ENCODE data around the gene KRTAP10-7.
"Not testable (repeated sequence)": the region's sequence is repeated elsewhere in the genome, so short reads cannot be mapped to it uniquely, and the experiment has no call there.

Gene KRTAP10-7

DNA sequence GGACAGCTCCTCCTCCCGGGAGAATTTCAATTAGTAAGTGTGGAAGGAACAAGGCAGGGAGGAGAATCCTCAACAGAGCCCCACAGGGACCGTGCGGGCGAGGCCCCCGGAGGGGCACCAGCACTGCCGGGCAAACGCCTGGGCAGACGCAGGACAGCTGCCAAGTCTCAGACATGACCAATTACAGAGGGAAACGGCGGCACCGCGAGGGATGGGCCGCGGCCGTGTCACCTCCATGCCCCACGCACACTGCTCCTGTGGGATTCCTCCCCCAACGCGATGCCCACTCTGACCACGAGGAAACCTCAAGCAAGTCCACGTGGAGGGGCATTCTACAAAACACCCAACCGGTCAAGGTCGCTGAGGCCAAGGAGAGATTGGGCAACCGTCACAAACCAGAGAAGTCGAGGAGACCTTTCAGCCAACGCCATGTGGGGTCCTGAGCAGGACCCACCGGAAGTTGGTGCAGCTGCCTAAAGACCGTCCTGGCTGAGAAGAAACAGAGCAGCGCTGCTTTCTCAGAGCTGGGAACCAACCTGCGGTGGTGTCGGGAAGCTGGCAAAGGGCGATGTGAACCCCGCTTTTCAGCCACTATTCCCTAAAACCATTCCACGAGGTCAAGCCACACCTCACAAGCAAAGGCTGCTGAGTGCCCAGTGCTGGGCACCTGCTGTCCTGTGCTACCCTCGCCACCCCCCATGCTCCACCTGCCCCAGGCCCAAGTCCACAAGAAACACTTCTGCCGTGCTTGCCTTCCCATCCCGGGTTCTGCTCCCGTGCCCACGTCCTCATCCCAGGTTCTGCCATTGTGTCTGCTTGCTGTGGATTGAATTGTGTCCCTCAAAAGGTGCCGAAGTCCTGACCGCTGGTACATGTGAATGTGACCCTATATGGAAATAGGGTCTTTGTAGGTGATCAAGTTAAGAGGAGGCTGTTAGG lies 28.3 kb upstream of the KRTAP10-7 start:
- no peak for DNase-seq

DNA sequence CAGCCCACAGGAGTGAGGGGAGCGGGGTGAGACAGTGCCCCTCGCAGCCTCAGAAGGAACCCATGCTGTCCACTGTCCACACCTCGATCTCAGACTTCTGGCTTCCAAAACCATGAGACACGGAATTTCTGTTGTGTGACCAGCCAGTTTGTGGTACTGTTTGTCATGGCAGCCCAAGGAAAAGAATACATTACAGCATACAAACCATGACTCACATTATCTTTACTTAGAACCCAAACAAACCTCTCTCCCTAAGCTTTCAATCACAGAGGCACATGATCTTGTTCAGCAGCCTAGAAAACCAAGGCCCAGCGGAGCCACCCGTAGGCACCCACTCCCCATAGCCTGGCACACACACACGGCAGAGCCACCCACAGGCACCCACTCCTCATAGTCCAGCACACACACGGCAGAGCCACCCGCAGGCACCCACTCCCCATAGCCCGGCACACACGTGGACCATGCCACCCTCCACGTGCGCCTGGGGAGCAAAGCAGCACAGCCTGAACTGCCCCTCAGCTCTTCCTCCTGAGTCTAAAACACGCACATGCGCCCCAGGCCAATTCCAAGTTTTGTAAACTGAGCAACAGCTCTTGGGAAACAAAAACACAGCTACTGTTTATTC lies 27.3 kb upstream of the KRTAP10-7 start:
- no peak for DNase-seq

DNA sequence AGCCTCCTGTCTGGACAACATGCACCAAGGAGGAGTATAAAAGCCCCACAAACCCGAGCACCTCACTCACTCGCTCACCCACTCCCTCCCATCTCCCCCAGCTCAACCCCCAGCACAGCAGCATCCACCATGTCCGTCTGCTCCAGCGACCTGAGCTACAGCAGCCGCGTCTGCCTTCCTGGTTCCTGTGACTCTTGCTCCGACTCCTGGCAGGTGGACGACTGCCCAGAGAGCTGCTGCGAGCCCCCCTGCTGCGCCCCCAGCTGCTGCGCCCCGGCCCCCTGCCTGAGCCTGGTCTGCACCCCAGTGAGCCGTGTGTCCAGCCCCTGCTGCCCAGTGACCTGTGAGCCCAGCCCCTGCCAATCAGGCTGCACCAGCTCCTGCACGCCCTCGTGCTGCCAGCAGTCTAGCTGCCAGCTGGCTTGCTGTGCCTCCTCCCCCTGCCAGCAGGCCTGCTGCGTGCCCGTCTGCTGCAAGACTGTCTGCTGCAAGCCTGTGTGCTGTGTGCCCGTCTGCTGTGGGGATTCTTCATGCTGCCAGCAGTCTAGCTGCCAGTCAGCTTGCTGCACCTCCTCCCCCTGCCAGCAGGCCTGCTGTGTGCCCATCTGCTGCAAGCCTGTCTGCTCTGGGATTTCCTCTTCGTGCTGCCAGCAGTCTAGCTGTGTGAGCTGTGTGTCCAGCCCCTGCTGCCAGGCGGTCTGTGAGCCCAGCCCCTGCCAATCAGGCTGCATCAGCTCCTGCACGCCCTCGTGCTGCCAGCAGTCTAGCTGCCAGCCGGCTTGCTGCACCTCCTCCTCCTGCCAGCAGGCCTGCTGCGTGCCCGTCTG lies 26.6 kb upstream of the KRTAP10-7 start, which contains the start of gene KRTAP10-4:
TSS of gene KRTAP10-4 (plus strand) at position 100 of the 827 bp plus-strand sequence. CDS start at position 130, 30 bp downstream.
- DNase-seq = not testable (repeated sequence)

GRCh38 chr21:44574457-44575306 lies 25.7 kb upstream of the KRTAP10-7 start:
- DNase-seq = no peak

GRCh38 chr21:44575307-44576024 lies 24.9 kb upstream of the KRTAP10-7 start:
- DNase-seq = no peak

DNA sequence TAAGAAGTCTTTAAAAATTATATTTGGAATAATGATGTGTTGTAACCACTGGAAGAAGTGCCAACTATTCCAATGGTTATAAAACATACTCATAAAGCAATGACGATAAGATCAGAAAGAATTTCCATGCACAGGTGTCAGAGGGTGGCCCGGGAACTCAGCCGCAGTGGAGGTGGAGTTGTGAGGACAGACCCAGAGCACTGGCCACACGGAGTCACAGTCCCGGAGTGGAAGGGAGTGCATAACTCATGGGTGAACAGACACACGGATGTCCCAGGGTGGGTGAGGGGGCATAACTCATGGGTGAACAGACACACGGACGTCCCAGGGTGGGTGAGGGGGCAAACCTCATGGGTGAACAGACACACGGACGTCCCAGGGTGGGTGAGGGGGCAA lies 24.4 kb upstream of the KRTAP10-7 start:
- no peak for DNase-seq

DNA sequence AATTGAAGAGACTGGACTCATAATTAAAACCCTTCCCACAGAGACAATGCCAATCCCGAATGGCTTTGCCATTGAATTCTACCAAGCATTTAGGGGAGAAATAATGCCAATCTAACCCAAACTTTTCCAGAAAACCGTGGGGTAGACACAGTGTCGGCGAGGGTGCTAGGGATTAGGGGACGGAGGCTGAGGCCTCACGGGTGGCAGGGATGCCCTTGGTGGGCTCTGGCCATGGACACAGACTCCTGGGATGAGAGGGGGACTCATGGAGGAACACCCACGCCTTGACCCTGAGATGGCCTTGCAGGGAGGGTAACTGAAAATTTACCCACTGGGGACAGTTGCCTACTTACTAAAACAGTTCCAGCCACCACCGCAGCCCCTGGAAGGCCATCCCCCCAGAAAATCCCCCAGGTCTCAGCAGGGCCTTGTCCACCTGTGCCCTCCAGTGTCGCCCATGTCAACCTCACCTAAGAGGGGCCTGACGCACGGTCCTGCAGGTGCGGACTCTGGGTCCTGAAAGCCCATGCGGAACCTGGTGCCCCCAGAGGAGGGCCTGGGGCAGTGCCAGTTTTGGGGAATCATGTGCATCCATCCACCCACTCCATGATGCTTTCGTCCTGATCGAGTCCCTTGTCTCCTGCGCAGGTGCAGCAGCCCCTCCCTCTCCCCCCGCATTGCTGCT lies 21.9 kb upstream of the KRTAP10-7 start:
- DNase-seq = no peak

DNA sequence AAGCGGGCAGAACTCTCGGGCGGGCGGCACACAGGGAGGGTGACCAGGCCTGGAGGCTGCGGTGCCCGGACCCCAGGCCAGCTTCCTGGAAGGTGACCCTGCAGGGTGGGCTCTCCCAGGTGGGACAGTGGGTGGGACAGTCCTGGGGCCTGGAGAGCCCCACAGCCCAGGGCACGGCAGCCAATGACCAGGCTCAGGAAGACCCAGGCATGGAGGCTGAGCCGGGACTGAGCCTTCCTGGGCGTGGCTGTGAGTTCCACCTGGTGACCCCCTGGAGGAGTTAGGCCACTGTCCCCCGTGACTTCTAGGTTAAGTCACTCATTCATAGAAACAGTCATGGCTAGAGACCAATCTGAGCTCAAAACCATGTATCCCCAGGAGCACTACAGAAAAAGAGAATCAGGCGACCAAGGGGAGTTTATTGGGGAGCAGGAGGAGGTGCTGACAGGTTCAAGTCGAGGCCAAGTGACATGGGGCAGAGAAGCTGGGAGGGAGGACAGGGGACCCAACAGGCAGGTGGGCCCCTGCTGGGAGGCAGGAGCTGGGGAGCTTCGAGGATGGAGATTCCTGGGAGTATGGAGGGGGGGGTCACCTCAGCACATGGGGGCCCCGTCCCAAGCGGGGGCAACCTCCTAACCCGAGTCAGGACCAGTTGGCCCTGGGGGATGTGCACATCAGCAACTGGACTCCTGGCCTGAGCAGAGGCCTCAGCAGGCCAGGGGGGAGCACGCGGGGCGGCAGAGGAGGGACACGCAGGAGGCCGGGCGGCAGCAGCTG lies 21.2 kb upstream of the KRTAP10-7 start:
- no peak for DNase-seq

GRCh38 chr21:44579833-44580144 lies 20.6 kb upstream of the KRTAP10-7 start:
- no peak for DNase-seq

DNA sequence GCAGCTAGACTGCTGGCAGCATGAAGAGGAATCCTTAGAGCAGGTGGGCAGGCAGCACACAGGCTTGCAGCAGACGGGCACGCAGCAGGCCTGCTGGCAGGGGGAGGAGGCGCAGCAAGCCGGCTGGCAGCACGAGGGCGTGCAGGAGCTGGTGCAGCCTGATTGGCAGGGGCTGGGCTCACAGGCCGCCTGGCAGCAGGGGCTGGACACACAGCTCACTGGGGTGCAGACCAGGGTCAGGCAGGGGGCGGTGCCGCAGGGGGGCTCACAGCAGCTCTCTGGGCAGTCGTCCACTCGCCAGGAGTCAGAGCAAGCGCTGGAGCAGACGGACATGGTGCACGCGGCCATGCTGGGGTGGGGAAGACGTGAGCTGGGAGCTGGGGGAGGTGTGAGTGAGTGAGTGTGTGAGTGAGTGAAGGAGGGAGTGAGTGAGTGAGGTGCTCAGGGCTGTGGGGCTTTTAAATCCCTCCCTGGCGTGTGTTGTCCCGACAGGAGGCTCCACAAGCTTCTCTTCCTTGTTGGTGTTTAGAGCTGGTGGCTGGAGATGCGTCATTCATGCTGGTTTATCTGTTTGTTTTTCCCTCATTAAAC lies 20.1 kb upstream of the KRTAP10-7 start, which contains the start of gene KRTAP10-5:
TSS of gene KRTAP10-5 (minus strand) at position 374 of the 591 bp plus-strand sequence. CDS start at position 348, 26 bp downstream.
- DNase-seq = not testable (repeated sequence)

DNA sequence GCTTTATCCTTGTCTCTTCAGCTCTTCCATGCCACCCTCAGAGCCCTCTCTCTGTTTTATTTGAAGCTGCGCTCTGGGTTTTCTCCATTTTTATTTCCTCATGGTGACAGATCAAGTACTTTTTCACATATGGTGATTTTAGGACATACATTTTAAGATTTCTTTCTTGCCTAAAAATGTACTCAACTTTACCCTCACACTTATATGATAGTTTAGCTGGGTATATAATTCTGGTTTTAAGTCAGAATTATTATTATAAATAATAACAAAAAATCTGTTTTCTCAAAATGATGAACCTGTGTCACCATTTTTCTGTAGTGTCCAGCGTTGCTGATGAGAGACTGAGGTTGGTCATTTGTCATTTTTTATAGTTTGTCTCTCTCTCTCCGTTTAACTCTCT lies 19.2 kb upstream of the KRTAP10-7 start:
- no peak for DNase-seq

DNA sequence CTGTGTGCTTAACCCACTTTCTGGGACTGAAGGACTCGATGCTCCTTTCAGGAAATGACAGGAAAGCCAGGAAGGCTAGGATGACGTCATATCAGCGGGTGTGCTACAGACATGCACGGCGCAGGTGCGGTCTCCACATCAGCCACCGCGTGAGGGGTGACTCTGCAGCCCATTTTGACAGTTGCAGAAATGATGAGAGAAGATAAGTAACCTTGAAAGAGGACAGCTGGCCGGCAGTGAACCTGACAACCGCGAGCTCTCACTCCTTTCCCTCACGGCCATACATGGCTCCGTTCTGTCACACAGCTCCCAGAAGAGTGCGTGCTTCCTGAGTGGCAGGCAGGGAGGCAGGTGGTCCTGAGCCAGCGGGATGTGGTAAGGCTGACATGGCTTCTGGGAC lies 18.3 kb upstream of the KRTAP10-7 start:
- no peak for DNase-seq

- DNase-seq = no peak
Observed at GRCh38 chr21:44583089-44583799, 17.2 kb upstream of the KRTAP10-7 start.

DNA sequence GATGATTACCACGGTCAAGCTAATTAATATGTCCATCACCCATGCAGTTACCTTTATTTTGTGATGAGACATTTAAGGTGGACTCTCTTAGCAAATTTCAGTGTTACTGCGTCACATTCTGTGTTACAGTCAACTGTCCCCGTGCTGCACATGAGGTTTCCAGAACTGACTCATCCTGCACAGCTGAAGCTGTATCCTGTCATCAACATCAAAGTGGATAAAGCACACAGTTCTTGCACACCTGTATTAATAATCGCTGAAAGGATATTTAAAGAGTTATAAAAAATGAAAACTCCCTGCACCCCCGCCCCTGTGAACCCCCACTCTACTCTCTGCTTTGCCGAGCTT lies 16.6 kb upstream of the KRTAP10-7 start:
- no peak for DNase-seq

DNA sequence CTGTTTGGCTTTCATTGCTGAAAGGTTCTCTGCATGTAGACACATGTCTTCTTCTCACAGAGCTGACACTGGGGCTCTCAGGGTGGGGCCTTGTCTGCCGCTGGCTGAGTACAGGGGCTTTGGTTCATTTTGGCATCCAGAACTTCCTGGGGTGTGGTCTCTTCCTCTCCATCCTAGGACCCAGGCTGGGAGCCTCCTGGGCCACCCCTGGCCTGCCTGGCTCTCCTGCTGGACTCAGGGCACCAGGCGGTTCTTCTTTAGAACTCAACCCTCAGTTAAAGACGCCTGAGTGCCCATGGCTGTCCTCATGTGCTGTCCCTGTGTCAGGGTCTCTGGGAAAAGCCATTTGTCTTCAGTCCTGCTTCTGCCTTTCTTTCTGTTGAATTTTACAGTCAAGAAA lies 14.5 kb upstream of the KRTAP10-7 start:
- no peak for DNase-seq

- DNase-seq = no peak
Observed at GRCh38 chr21:44589094-44589493, 11.3 kb upstream of the KRTAP10-7 start.

GRCh38 chr21:44589586-44590305 lies 10.7 kb upstream of the KRTAP10-7 start:
- no peak for DNase-seq

DNA sequence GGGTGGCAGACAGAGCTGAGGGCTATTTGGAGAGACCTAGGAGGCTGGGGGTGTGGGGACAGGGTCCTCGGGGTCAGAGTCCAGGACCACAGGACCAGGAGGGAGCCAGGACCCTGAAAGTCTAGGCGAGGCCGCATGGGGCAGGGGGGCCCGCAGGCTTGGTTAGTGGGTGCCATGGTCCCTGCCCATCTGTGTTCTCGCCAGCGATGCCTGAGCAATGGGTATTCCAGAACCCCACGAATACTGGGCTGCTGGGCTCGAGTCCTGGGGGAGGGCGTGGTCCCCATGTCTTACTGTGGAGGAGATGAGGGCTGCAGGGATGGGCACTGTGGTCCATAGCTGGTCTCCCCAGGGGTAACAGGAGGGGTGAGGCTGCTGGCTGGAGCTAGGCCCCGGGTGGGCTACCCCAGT lies 10.1 kb upstream of the KRTAP10-7 start:
- no peak for DNase-seq

All from fibroblast of upper back skin (primary cell).